Hepatocyte (in vitro differentiated cells): Measurements from ENCODE around the gene OR2H2. TPM values are rescaled to one million over a fixed set of nuclear protein-coding genes. Genes with fewer than 3 reads are reported as not detected.

Experiments used
- DNase-seq: peaks from one replicate; pipeline ENCODE4 v3.0.0-alpha.2; 2016; ENCODE audit warnings: low spot score
- H2AFZ ChIP-seq: fragments of 200-600 bp; sonication (generic); 2 replicates; pipeline ENCODE4 v1.6.0; 2016; ENCODE audit warnings: antibody characterized with exemption, mild to moderate bottlenecking
- H3K27ac ChIP-seq: fragments of 200-600 bp; sonication (generic); 2 replicates; pipeline ENCODE4 v1.5.1; 2016; ENCODE audit warnings: mild to moderate bottlenecking
- H3K27me3 ChIP-seq: fragments of 200-600 bp; sonication (generic); 2 replicates; pipeline ENCODE4 v1.6.1; 2016
- H3K36me3 ChIP-seq: fragments of 200-600 bp; sonication (generic); replicated peaks from 2 replicates; pipeline ENCODE4 v1.5.1; 2016; ENCODE audit warnings: low read depth; ENCODE audit not compliant: insufficient read depth
- H3K4me1 ChIP-seq: fragments of 200-600 bp; sonication (generic); 2 replicates; pipeline ENCODE4 v1.5.1; 2016; ENCODE audit warnings: mild to moderate bottlenecking, moderate library complexity; ENCODE audit not compliant: insufficient read depth
- H3K4me2 ChIP-seq: fragments of 200-600 bp; sonication (generic); 2 replicates; pipeline ENCODE4 v1.6.0; 2016
- H3K4me3 ChIP-seq: fragments of 200-600 bp; sonication (generic); 2 replicates; pipeline ENCODE4 v1.5.1; 2016; ENCODE audit warnings: mild to moderate bottlenecking
- H3K79me2 ChIP-seq: fragments of 200-600 bp; sonication (generic); 2 replicates; pipeline ENCODE4 v1.6.0; 2017; ENCODE audit warnings: mild to moderate bottlenecking
- H3K9me2 ChIP-seq: fragments of 200-600 bp; sonication (generic); replicated peaks from 2 replicates; pipeline ENCODE4 v1.6.0; 2017; ENCODE audit warnings: mild to moderate bottlenecking; ENCODE audit not compliant: insufficient read depth
- H3K9me3 ChIP-seq: fragments of 200-600 bp; sonication (generic); 2 replicates; pipeline ENCODE4 v1.5.1; 2016; ENCODE audit warnings: low read depth, mild to moderate bottlenecking
- H4K20me1 ChIP-seq: fragments of 200-600 bp; sonication (generic); 2 replicates; pipeline ENCODE4 v1.6.0; 2016; ENCODE audit warnings: mild to moderate bottlenecking; ENCODE audit not compliant: insufficient read depth, poor library complexity, severe bottlenecking
- EZH2 ChIP-seq: fragments of 200-600 bp; sonication (generic); IDR thresholded peaks from 2 replicates; pipeline ENCODE4 v1.6.1; 2016; ENCODE audit warnings: antibody characterized with exemption, mild to moderate bottlenecking, borderline replicate concordance
- EZH2phosphoT487 ChIP-seq: fragments of 200-600 bp; sonication (generic); IDR thresholded peaks from one replicate; pipeline ENCODE4 v1.6.1; 2018; ENCODE audit warnings: antibody characterized with exemption, mild to moderate bottlenecking, low read depth, moderate library complexity; ENCODE audit not compliant: unreplicated experiment, severe bottlenecking
- WGBS: methylation state at CpG from one replicate; pipeline ENCODE4 v1.1.6; 2016; ENCODE audit warnings: low lambda C conversion rate; ENCODE audit errors: missing lambda C conversion rate; 5-methylcytosine and 5-hydroxymethylcytosine counted together
- polyA plus RNA-seq: library from polyadenylated mRNA; unstranded; fragments of >200 nt; fragmentation: Nextera tagmentation; extraction: Ambion mirVana; gene quantifications from 2 replicates; pipeline ENCODE4 v1.2.1, GENCODE V29; 2016
- total RNA-seq: library from RNA; depleted of rRNA; stranded (reverse); fragments of >200 nt; gene quantifications from 2 replicates; pipeline ENCODE4 v1.2.3, GENCODE V29; 2014
- TF ChIP-seq, protein P1 (sequence below): fragments of 200-600 bp; sonication (generic); IDR thresholded peaks from 2 replicates; pipeline ENCODE4 v1.5.1; 2016; ENCODE audit warnings: antibody characterized with exemption, mild to moderate bottlenecking; ENCODE audit not compliant: poor library complexity

The OR2H2 gene
- total and polyA plus RNA-seq, 2 experiments from 2014 or later = not detected

DNA sequence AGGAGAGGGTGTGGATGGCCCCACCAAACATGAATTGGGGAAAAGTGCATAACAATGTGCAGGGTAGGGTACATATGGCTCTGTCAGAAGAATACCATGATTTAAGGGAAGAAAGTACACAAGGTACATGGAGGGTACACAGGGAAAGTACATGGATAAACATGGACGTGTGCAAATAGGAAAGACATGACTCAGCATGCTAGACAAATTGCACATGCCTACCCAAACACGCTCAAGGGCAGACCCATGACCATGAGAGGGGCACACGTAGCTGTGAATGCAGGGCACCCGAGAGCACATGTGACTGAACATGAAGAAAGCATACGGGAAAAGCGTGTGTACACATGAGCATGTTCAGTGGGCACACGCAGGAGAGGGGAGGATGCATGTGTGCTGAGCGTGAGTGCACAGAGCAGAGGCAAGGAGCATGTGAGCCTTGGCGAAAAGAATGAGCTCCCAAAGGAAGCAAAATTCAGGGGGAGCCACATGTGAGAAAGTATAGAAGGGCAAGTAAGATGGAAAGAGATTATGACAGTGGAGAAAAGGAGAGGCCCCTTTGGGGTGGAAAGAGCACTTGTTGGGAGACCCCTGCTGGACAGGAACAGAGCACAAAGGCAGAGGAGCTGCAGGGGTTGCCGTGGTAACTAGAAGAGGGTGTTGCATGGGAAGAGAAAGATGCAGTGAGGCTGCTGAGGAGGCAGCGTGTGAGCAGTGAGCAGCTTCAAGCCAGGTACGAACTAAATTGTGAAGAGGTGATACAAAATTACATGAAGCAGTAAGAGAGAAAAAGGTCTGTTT lies 17.8 kb downstream of the OR2H2 start:
- Histone ChIP-seq H3K4me3 (no peak overlapping the region), H3K4me1 (no peaks in the 10 kb centered on the region), H2AFZ (no peak overlapping the region), H3K79me2 (no peaks in the 10 kb centered on the region), H3K36me3 (no peaks in the 10 kb centered on the region), H3K9me3 (no peaks in the 10 kb centered on the region), H3K4me2 (no peak overlapping the region), H4K20me1 (no peaks in the 10 kb centered on the region), H3K9me2 (no peaks in the 10 kb centered on the region), H3K27me3 (no peaks in the 10 kb centered on the region), H3K27ac (no peak overlapping the region)
- TF ChIP-seq EZH2 (no peak), EZH2phosphoT487 (no peak)
- TF ChIP-seq, protein P1, sequence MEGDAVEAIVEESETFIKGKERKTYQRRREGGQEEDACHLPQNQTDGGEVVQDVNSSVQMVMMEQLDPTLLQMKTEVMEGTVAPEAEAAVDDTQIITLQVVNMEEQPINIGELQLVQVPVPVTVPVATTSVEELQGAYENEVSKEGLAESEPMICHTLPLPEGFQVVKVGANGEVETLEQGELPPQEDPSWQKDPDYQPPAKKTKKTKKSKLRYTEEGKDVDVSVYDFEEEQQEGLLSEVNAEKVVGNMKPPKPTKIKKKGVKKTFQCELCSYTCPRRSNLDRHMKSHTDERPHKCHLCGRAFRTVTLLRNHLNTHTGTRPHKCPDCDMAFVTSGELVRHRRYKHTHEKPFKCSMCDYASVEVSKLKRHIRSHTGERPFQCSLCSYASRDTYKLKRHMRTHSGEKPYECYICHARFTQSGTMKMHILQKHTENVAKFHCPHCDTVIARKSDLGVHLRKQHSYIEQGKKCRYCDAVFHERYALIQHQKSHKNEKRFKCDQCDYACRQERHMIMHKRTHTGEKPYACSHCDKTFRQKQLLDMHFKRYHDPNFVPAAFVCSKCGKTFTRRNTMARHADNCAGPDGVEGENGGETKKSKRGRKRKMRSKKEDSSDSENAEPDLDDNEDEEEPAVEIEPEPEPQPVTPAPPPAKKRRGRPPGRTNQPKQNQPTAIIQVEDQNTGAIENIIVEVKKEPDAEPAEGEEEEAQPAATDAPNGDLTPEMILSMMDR = peak; percentile 34
- DNase-seq = peak; percentile 54
- WGBS = 82% methylated on average over 12 of the region's 12 CpGs

DNA sequence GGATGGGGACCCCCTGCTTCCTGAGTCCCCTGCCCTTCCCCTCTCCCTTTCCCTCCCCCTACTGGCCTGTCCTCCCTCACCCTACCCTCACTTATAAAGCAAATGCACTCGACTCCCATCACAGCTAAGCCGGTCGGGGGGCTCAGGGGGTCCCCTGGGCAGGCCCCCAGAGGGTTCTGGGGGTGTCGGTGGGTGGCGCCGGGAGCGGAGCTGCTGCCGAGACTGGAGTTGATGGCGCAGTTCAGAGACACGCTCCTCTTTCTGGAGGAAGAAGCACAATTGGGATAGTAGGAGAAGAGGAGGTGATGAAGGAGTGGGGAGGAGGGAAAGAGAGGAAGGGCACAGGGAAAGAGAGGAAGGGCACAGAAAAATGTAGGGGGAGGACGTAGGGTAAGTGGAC lies 18.5 kb downstream of the OR2H2 start:
- Histone ChIP-seq H3K9me3 (no peaks in the 10 kb centered on the region), H3K36me3 (no peaks in the 10 kb centered on the region), H3K27ac (no peak overlapping the region), H3K4me1 (no peaks in the 10 kb centered on the region), H3K79me2 (no peaks in the 10 kb centered on the region), H4K20me1 (no peaks in the 10 kb centered on the region), H3K4me2 (no peak overlapping the region), H2AFZ (no peak overlapping the region), H3K27me3 (no peaks in the 10 kb centered on the region), H3K9me2 (no peaks in the 10 kb centered on the region), H3K4me3 (no peak overlapping the region)
- DNase-seq = no peak
- WGBS = 97% methylated on average over 11 of the region's 11 CpGs
- TF ChIP-seq, protein P1 = no peak
- TF ChIP-seq EZH2 = no peak
- TF ChIP-seq EZH2phosphoT487 = no peak

DNA sequence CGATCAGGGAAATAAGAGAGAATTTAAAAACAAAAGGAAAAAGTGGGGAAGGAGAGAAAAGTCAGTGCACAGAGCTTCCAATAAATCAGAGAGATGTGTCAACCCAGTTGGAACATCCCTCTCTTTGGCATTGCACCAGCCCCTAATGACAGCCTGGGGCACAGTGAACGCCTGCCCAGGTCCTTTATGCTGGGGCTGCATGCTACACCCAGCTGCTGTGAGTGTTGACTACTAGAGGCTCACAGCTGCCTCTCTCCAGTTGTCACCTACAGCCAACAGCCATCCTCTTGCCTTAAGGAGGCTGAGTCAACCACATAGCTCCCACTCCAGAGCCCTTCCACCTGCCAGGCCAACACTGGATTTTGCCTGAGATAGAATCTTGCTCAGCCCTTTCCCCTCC lies 19.0 kb downstream of the OR2H2 start:
- Histone ChIP-seq H3K27me3 (no peaks in the 10 kb centered on the region), H2AFZ (no peak overlapping the region), H3K9me2 (no peaks in the 10 kb centered on the region), H3K36me3 (no peaks in the 10 kb centered on the region), H4K20me1 (no peaks in the 10 kb centered on the region), H3K4me3 (no peak overlapping the region), H3K27ac (no peak overlapping the region), H3K9me3 (no peaks in the 10 kb centered on the region), H3K4me2 (no peak overlapping the region), H3K79me2 (no peaks in the 10 kb centered on the region), H3K4me1 (no peaks in the 10 kb centered on the region)
- no peak for DNase-seq
- WGBS = 86% methylated on average over 2 of the region's 2 CpGs
- TF ChIP-seq EZH2 (no peak), EZH2phosphoT487 (no peak)
- TF ChIP-seq, protein P1 = no peak
